Left cardiac atrium (tissue), 4 donors: Measurements from ENCODE around the gene TP53BP1. TPM values are rescaled to one million over a fixed set of nuclear protein-coding genes. Genes with fewer than 3 reads are reported as not detected.
A peak's percentile ranks its signal among the peaks of the same experiment; 100 is the strongest.

Experiments
- ATAC-seq, 2 donors: fragments of 200-7000 bp; cut with Tn5 transposase; one replicate each; pipeline ENCODE4 v1.9.1; 2020; ENCODE audit warnings: mild to moderate bottlenecking in 2 of 2, moderate library complexity in 2 of 2
- DNase-seq: peaks from one replicate; pipeline ENCODE4 v3.0.0-alpha.2; 2020
- intact Hi-C, 2 donors: fragments of 100-400 bp; cut with DNase I; formaldehyde crosslinking; loops; one replicate each; pipeline versions ENCODE4 v1.14.1 to v1.15.1; 2022 to 2023
- total RNA-seq, 2 donors: library from RNA; stranded (reverse); fragmentation: NEBNext Ultra II Directional; extraction: Animal tissue kit (Norgen Biotek cat#: 25700); gene quantifications; one replicate each; pipeline ENCODE4 v1.2.1, GENCODE V29; 2021
- donor health status: DM: no; HTN: yes; CAD: no.
- donor health status: DM: no; HTN: yes; CAD: no; lungs with severe emphysema.
- donor health status: DM: yes; HTN: yes; CAD: no.
- donor health status: Dilated cardiomyopathy.

The TP53BP1 gene
- total RNA-seq, 2 donors from 2014 or later: 30.1 to 33.5 TPM

GRCh38 chr15:43505738-43506137 is 12.8 kb upstream of the TP53BP1 start:
- DNase-seq (no peak), ATAC-seq (no peak)
- intact Hi-C loops: no loop called here

GRCh38 chr15:43499635-43500034 is 6.7 kb upstream of the TP53BP1 start:
- ATAC-seq: no peak
- intact Hi-C loops: no loop called here
- DNase-seq: no peak

GRCh38 chr15:43498990-43499389 is 6.0 kb upstream of the TP53BP1 start:
- no peak for ATAC-seq
- intact Hi-C loops: no loop called here
- DNase-seq: no peak

GRCh38 chr15:43493703-43494472 is 932 bp upstream of the TP53BP1 start:
- intact Hi-C loops: loop anchor here in 1 of 2 donors (1.0 kb wide), 1 partner anchor 16 kb away; no protein-coding TSS in a partner anchor

GRCh38 chr15:43492266-43492665 is 690 bp downstream of the TP53BP1 start:
- DNase-seq: no peak
- no peak for ATAC-seq
- intact Hi-C loops: no loop called here

More at GRCh38 chr15:43493703-43494472, 932 bp upstream of the TP53BP1 start:
- no peak for ATAC-seq
- DNase-seq: no peak

- DNase-seq (no peak), ATAC-seq (no peak)
- intact Hi-C loops: no loop called here
Observed at GRCh38 chr15:43489191-43489590, 3.8 kb downstream of the TP53BP1 start.

GRCh38 chr15:43488790-43489189 is 4.2 kb downstream of the TP53BP1 start:
- ATAC-seq (no peak), DNase-seq (no peak)
- intact Hi-C loops: no loop called here

- no peak for ATAC-seq
- intact Hi-C loops: no loop called here
Observed at GRCh38 chr15:43487271-43487895, 5.6 kb downstream of the TP53BP1 start.

GRCh38 chr15:43484455-43484854 is 8.5 kb downstream of the TP53BP1 start:
- DNase-seq (no peak), ATAC-seq (no peak)
- intact Hi-C loops: no loop called here

More at GRCh38 chr15:43487271-43487895, 5.6 kb downstream of the TP53BP1 start:
- no peak for DNase-seq

GRCh38 chr15:43483297-43484128 is 9.4 kb downstream of the TP53BP1 start:
- intact Hi-C loops: no loop called here
- DNase-seq (no peak), ATAC-seq (no peak)

GRCh38 chr15:43473885-43474284 is 19.1 kb downstream of the TP53BP1 start:
- intact Hi-C loops: no loop called here
- DNase-seq (no peak), ATAC-seq (no peak)

- no peak for ATAC-seq
- intact Hi-C loops: no loop called here
Observed at GRCh38 chr15:43471975-43472374, 21.0 kb downstream of the TP53BP1 start.

GRCh38 chr15:43469867-43470266 is 23.1 kb downstream of the TP53BP1 start:
- DNase-seq (no peak), ATAC-seq (no peak)
- intact Hi-C loops: no loop called here

More at GRCh38 chr15:43471975-43472374, 21.0 kb downstream of the TP53BP1 start:
- no peak for DNase-seq

- no peak for ATAC-seq
- intact Hi-C loops: no loop called here
- no peak for DNase-seq
Observed at GRCh38 chr15:43465100-43465499, 27.9 kb downstream of the TP53BP1 start.

- DNase-seq (no peak), ATAC-seq (no peak)
- intact Hi-C loops: no loop called here
Observed at GRCh38 chr15:43463998-43464397, 29.0 kb downstream of the TP53BP1 start.

GRCh38 chr15:43463507-43463906 is 29.4 kb downstream of the TP53BP1 start:
- ATAC-seq: peak in 1 of 2 donors; percentile 72
- DNase-seq: no peak
- intact Hi-C loops: no loop called here

- DNase-seq (no peak), ATAC-seq (no peak)
- intact Hi-C loops: no loop called here
Observed at GRCh38 chr15:43449981-43450380, 43.0 kb downstream of the TP53BP1 start.

- ATAC-seq (no peak), DNase-seq (no peak)
- intact Hi-C loops: no loop called here
Observed at GRCh38 chr15:43446344-43446743, 46.6 kb downstream of the TP53BP1 start.

GRCh38 chr15:43441316-43441715 is 51.6 kb downstream of the TP53BP1 start:
- no peak for DNase-seq
- intact Hi-C loops: no loop called here
- peak in 1 of 2 donors; percentile 16 for ATAC-seq
